IMR-90 (cell line): ENCODE data around the gene GPR176.

Experiments used
- CEBPB ChIP-seq: IDR thresholded peaks from 2 replicates; pipeline ENCODE4 v1.6.1; 2012; ENCODE audit warnings: low read depth, low read length, improper control_type of control experiment
- MAZ ChIP-seq: IDR thresholded peaks from 2 replicates; pipeline ENCODE4 v1.6.1; 2012; ENCODE audit warnings: low read depth, mild to moderate bottlenecking, low read length, improper control_type of control experiment, moderate library complexity, borderline replicate concordance
- MXI1 ChIP-seq: IDR thresholded peaks from 2 replicates; pipeline ENCODE4 v1.6.1; 2012; ENCODE audit warnings: low read depth, mild to moderate bottlenecking, low read length, moderate library complexity, borderline replicate concordance
- POLR2A ChIP-seq: IDR thresholded peaks from 2 replicates; pipeline ENCODE4 v1.6.1; 2012; ENCODE audit warnings: mild to moderate bottlenecking, low read depth, low read length
- RAD21 ChIP-seq: IDR thresholded peaks from 2 replicates; pipeline ENCODE4 v1.6.1; 2012; ENCODE audit warnings: low read length, improper control_type of control experiment
- RCOR1 ChIP-seq: IDR thresholded peaks from 2 replicates; pipeline ENCODE4 v1.6.1; 2012; ENCODE audit warnings: mild to moderate bottlenecking, low read length, improper control_type of control experiment; ENCODE audit not compliant: insufficient replicate concordance
- TF ChIP-seq, protein P1 (sequence below): conservative IDR thresholded peaks from 2 replicates; pipeline ENCODE4 v1.5.1; 2012; ENCODE audit warnings: mild to moderate bottlenecking, low read depth, low read length, improper control_type of control experiment
- TF ChIP-seq, protein P2 (sequence below): fragments of 150-350 bp; IDR thresholded peaks from 2 replicates; pipeline ENCODE4 v1.6.1; 2016; ENCODE audit warnings: low read depth, mild to moderate bottlenecking, low read length, moderate library complexity, borderline replicate concordance
- TF ChIP-seq, protein P3 (sequence below): fragments of 150-350 bp; IDR thresholded peaks from 2 replicates; pipeline ENCODE4 v1.6.1; 2017; ENCODE audit warnings: mild to moderate bottlenecking, antibody characterized with exemption, low read length, low read depth

DNA sequence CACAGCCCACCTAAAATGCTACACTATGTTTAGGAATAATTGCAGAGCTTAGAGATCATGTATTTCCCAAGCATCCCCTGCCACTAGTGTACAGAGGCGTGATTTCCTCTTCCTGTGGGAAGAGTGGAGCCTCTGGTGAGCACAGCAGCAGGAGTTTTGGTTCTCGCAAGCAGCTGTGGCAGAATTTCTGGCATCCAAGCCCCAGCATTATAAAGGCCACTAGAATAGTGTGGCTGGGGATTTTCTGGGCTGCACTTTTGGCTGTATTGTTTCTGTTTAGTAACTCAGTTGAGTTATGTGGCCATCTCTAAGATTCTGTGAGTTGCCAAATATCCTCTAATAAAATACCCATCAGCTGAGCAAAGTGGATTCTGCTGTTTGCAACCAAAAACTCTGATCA, 64.7 kb downstream of the GPR176 start:
- TF ChIP-seq, protein P1, sequence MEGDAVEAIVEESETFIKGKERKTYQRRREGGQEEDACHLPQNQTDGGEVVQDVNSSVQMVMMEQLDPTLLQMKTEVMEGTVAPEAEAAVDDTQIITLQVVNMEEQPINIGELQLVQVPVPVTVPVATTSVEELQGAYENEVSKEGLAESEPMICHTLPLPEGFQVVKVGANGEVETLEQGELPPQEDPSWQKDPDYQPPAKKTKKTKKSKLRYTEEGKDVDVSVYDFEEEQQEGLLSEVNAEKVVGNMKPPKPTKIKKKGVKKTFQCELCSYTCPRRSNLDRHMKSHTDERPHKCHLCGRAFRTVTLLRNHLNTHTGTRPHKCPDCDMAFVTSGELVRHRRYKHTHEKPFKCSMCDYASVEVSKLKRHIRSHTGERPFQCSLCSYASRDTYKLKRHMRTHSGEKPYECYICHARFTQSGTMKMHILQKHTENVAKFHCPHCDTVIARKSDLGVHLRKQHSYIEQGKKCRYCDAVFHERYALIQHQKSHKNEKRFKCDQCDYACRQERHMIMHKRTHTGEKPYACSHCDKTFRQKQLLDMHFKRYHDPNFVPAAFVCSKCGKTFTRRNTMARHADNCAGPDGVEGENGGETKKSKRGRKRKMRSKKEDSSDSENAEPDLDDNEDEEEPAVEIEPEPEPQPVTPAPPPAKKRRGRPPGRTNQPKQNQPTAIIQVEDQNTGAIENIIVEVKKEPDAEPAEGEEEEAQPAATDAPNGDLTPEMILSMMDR: no peak
- TF ChIP-seq RAD21 (no peak), MXI1 (no peak), RCOR1 (no peak), POLR2A (no peak), CEBPB (no peak), MAZ (no peak)
- TF ChIP-seq, protein P2, sequence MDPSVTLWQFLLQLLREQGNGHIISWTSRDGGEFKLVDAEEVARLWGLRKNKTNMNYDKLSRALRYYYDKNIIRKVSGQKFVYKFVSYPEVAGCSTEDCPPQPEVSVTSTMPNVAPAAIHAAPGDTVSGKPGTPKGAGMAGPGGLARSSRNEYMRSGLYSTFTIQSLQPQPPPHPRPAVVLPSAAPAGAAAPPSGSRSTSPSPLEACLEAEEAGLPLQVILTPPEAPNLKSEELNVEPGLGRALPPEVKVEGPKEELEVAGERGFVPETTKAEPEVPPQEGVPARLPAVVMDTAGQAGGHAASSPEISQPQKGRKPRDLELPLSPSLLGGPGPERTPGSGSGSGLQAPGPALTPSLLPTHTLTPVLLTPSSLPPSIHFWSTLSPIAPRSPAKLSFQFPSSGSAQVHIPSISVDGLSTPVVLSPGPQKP: no peak
- TF ChIP-seq, protein P3, sequence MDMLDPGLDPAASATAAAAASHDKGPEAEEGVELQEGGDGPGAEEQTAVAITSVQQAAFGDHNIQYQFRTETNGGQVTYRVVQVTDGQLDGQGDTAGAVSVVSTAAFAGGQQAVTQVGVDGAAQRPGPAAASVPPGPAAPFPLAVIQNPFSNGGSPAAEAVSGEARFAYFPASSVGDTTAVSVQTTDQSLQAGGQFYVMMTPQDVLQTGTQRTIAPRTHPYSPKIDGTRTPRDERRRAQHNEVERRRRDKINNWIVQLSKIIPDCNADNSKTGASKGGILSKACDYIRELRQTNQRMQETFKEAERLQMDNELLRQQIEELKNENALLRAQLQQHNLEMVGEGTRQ: no peak
